Measurements from ENCODE around the gene WDR41.

DNA sequence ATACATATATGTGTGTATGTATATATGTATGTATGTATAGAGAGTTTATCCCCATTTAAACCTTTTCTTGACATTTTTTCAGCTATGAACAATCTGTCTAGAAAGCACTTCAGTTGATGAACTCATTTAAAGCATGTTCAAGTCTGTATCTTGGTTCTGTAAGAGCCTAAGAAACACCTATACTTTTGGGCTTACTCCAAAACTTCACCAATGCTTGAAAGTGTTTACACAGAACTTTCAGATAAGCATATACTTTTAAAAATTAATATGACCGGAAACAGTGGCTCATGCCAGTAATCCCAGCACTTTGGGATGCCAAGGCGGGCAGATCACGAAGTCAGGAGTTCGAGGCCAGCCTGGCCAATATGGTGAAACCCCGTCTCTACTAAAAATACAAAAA lies 30.8 kb downstream of the WDR41 start:
- TF ChIP-seq, protein P1, sequence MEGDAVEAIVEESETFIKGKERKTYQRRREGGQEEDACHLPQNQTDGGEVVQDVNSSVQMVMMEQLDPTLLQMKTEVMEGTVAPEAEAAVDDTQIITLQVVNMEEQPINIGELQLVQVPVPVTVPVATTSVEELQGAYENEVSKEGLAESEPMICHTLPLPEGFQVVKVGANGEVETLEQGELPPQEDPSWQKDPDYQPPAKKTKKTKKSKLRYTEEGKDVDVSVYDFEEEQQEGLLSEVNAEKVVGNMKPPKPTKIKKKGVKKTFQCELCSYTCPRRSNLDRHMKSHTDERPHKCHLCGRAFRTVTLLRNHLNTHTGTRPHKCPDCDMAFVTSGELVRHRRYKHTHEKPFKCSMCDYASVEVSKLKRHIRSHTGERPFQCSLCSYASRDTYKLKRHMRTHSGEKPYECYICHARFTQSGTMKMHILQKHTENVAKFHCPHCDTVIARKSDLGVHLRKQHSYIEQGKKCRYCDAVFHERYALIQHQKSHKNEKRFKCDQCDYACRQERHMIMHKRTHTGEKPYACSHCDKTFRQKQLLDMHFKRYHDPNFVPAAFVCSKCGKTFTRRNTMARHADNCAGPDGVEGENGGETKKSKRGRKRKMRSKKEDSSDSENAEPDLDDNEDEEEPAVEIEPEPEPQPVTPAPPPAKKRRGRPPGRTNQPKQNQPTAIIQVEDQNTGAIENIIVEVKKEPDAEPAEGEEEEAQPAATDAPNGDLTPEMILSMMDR (IDR thresholded peaks at IDR 0.05) = no peak
- TF ChIP-seq POLR2A (IDR thresholded peaks at IDR 0.05) (no peak), EP300 (IDR thresholded peaks at IDR 0.05) (no peak), POLR2AphosphoS5 (IDR thresholded peaks at IDR 0.05) (no peak)
